Endothelial cell (in vitro differentiated cells): ENCODE data around the gene KRT222. TPM values are rescaled to one million over a fixed set of nuclear protein-coding genes. Genes with fewer than 3 reads are reported as not detected.

Experiments used
- DNase-seq: peaks from one replicate; pipeline ENCODE4 v3.0.0; 2021; ENCODE audit warnings: low spot score
- H3K27ac Mint-ChIP-seq: one replicate; pipeline ENCODE4 v1.8.0; 2021; ENCODE audit warnings: mixed read lengths, inconsistent platforms; ENCODE audit not compliant: unreplicated experiment
- H3K27me3 Mint-ChIP-seq: one replicate; pipeline ENCODE4 v1.8.0; 2021; ENCODE audit warnings: mild to moderate bottlenecking, moderate library complexity, mixed read lengths, inconsistent platforms; ENCODE audit not compliant: unreplicated experiment
- H3K36me3 Mint-ChIP-seq: one replicate; pipeline ENCODE4 v1.8.0; 2021; ENCODE audit warnings: mild to moderate bottlenecking, low read depth, mixed read lengths, inconsistent platforms; ENCODE audit not compliant: unreplicated experiment
- H3K4me1 Mint-ChIP-seq: one replicate; pipeline ENCODE4 v1.8.0; 2021; ENCODE audit warnings: mild to moderate bottlenecking, mixed read lengths, inconsistent platforms; ENCODE audit not compliant: unreplicated experiment
- H3K4me3 Mint-ChIP-seq: one replicate; pipeline ENCODE4 v1.8.0; 2021; ENCODE audit warnings: mild to moderate bottlenecking, mixed read lengths, inconsistent platforms; ENCODE audit not compliant: unreplicated experiment
- H3K9me3 Mint-ChIP-seq: one replicate; pipeline ENCODE4 v1.8.0; 2021; ENCODE audit warnings: mixed read lengths, inconsistent platforms; ENCODE audit not compliant: unreplicated experiment
- total RNA-seq: library from RNA; stranded (reverse); fragmentation: NEBNext Ultra II Directional; extraction: Animal tissue kit (Norgen Biotek cat#: 25700); gene quantifications from one replicate; pipeline ENCODE4 v1.2.1, GENCODE V29; 2021; ENCODE audit not compliant: unreplicated experiment
- TF ChIP-seq, protein P1 (sequence below): fragments of 200-600 bp; sonication (generic); IDR thresholded peaks from one replicate; pipeline ENCODE4 v1.5.0; 2021; ENCODE audit warnings: antibody characterized with exemption; ENCODE audit not compliant: unreplicated experiment

The KRT222 gene
- total RNA-seq, 1 donor from 2014 or later, result 1.2 TPM

DNA sequence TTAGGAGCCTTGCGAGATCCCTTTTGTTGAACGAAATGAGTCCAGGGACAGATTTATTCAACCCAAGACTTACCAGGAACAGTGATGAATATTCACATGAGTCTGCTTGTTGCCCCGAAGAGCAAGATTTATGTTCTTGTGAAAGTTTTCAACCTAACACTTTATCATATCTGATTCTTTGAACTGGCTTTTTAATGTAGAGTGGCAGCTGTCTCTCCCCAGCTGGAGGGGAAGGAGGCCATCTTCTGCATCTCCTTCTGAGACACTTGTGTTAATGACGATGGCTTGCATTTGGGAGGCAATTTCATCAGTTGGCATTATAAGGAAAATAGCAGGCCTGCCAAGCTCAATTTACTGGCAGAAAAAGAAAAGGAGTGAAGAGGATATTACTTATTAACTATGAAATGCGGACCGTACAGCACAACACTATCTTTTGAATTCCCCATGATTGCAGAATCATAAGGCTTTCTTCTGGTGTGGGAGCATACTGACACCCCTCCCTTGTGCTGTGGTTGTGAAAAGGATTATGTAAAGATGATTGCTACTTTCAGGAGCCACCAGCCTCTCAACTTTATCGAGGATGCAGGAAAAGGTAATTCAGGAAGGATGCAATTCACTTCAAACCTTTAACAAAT lies 53.0 kb downstream of the KRT222 start:
- DNase-seq, result no peak
- Mint-ChIP-seq H3K9me3 (no peaks in the 10 kb centered on the region), H3K27ac (no peak overlapping the region), H3K4me1 (peaks cover 8% of the 10 kb centered on the region), H3K36me3 (no peaks in the 10 kb centered on the region), H3K4me3 (no peak overlapping the region), H3K27me3 (peaks cover 3% of the 10 kb centered on the region)
- TF ChIP-seq, protein P1, sequence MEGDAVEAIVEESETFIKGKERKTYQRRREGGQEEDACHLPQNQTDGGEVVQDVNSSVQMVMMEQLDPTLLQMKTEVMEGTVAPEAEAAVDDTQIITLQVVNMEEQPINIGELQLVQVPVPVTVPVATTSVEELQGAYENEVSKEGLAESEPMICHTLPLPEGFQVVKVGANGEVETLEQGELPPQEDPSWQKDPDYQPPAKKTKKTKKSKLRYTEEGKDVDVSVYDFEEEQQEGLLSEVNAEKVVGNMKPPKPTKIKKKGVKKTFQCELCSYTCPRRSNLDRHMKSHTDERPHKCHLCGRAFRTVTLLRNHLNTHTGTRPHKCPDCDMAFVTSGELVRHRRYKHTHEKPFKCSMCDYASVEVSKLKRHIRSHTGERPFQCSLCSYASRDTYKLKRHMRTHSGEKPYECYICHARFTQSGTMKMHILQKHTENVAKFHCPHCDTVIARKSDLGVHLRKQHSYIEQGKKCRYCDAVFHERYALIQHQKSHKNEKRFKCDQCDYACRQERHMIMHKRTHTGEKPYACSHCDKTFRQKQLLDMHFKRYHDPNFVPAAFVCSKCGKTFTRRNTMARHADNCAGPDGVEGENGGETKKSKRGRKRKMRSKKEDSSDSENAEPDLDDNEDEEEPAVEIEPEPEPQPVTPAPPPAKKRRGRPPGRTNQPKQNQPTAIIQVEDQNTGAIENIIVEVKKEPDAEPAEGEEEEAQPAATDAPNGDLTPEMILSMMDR, result no peak

DNA sequence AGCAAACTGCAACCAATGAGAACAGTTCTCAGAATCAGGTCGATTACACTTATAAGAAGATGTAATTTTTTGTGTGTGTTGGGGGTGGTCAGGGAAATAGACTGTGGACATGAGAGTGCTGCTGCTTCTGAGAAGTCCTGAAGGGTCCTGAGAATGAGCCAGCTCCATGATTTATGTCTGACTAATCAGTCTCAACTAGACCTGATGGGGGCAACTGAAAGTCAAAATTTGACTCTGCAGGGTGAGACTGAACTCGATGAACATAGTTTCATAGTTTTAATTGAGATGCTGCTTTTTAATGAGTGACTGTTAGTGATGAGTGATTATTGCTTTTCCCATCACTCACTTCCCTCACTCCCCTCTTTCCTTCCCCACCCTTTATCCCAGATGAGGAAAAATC lies 54.6 kb downstream of the KRT222 start:
- DNase-seq, result no peak
- Mint-ChIP-seq H3K27me3 (peaks cover 3% of the 10 kb centered on the region), H3K27ac (no peak overlapping the region), H3K4me3 (no peak overlapping the region), H3K36me3 (no peaks in the 10 kb centered on the region), H3K4me1 (peaks cover 4% of the 10 kb centered on the region), H3K9me3 (no peaks in the 10 kb centered on the region)
- TF ChIP-seq, protein P1, result no peak

DNA sequence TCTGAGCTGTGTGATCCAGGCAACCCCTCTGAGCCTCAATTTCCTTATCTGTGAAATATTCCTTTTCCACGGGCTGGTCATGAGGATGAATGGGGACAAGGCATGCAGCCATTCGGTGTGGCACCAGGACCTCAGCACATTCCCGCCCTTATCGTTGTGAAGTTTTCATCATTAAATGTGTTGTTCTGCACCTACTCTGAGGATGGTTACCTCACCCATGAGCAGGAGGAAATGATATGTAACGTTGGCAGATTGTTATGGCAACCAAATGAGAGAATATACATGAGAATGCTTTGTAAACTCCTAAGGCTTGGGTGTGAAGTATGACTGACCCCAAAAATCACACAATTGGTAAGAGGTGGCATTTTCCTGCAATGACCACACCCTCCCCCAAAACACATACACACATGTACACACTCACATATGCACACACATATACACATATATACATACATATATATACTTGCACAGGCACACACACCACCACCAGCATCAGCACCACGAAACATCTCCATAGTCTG lies 56.9 kb downstream of the KRT222 start:
- no peaks in the 10 kb centered on the region for H3K4me1 Mint-ChIP-seq
- peaks cover under 1% of the 10 kb centered on the region for H3K27me3 Mint-ChIP-seq
- H3K36me3 Mint-ChIP-seq, result no peaks in the 10 kb centered on the region
- H3K4me3 Mint-ChIP-seq, result no peak overlapping the region
- no peak overlapping the region for H3K27ac Mint-ChIP-seq
- H3K9me3 Mint-ChIP-seq, result no peaks in the 10 kb centered on the region
- DNase-seq, result no peak
- TF ChIP-seq, protein P1, result no peak

DNA sequence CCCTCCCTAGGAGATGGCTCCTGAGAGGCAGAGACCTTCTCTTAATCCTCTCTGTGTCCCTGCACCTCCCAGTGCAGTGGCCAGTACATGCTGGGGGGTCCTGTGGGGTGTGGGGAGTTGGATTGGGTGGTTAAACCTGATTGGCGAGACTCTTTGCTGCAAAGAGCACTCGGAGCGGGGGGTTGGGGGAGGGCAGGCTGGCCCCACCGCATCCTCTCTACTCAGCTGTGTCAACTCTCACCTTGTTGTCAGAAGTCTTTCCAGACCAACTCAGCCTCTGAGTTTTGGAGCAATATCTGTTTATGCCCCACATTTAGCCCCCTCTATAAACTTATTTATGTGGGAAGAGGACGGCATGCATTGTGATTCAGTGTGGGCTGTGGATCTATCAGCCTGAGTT lies 57.3 kb downstream of the KRT222 start:
- TF ChIP-seq, protein P1, result no peak
- Mint-ChIP-seq H3K4me1 (no peaks in the 10 kb centered on the region), H3K27me3 (no peaks in the 10 kb centered on the region)

DNA sequence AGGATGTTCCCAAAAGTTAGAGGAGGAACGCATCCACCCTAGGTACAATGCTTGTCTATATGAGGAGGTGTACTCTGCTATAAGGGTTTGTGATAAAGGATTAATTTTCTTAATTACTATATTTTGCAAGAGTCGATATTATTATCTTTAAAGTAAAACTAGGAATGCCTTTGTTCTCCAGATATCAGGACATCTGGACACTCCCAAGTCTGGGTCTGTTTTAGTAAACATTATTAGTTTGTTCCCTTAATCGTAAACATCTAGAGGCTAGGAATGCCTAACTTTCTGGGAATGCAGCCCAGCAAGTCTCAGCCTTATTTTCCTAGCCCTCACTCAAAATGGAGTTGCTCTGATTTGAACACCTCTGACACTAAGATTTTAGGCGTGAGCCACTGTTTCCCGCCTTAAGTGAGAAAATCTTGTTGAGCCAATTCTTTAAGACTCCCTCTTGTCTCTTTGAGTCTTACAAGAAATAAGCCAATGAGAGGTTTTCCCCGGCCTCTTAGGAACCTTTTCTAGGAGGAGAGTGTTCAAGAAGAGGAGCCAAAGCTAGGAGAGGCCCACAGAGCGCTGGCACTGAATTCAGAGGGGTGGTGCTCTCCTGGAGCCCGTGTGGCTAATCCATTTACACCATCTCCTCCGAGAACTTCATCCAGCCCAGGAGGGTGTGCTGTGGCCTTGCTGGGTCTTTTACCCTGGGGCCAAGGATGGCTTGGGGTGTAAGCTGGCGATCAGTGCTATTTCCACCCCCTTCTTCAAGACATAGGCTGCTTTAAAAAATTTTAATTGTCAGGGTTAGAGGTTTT lies 58.2 kb downstream of the KRT222 start:
- TF ChIP-seq, protein P1, result no peak
- DNase-seq, result no peak
- H3K36me3 Mint-ChIP-seq, result no peaks in the 10 kb centered on the region
- no peaks in the 10 kb centered on the region for H3K4me1 Mint-ChIP-seq
- no peaks in the 10 kb centered on the region for H3K27me3 Mint-ChIP-seq
- no peaks in the 10 kb centered on the region for H3K9me3 Mint-ChIP-seq
- H3K27ac Mint-ChIP-seq, result no peak overlapping the region
- no peak overlapping the region for H3K4me3 Mint-ChIP-seq

More for the DNA sequence above, 57.3 kb downstream of the KRT222 start:
- no peak overlapping the region for H3K4me3 Mint-ChIP-seq
- H3K27ac Mint-ChIP-seq, result no peak overlapping the region
- no peaks in the 10 kb centered on the region for H3K9me3 Mint-ChIP-seq
- no peaks in the 10 kb centered on the region for H3K36me3 Mint-ChIP-seq
- DNase-seq, result no peak
